Liver (tissue), 9 donors: ENCODE data around the gene KIT. TPM values are rescaled to one million over a fixed set of nuclear protein-coding genes. Genes with fewer than 3 reads are reported as not detected.

Experiments used
- DNase-seq: peaks from one replicate; pipeline ENCODE4 v3.0.0-alpha.2; 2017; ENCODE audit warnings: low spot score
- H3K27ac ChIP-seq, 2 donors: one replicate each; pipeline ENCODE4 v1.7.0; 2013; ENCODE audit warnings: inconsistent platforms in 2 of 2, low read length in 2 of 2, control low read depth in 1 of 2, low read depth in 1 of 2, mild to moderate bottlenecking in 1 of 2
- H3K27me3 ChIP-seq, 4 donors: one replicate each; pipeline versions ENCODE4 v1.6.1 to v1.7.0; 2013; ENCODE audit warnings: low read length in 3 of 4, inconsistent platforms in 1 of 4, mild to moderate bottlenecking in 1 of 4, moderate library complexity in 1 of 4; ENCODE audit not compliant: control insufficient read depth in 4 of 4, insufficient read depth in 4 of 4
- H3K36me3 ChIP-seq, 4 donors: one replicate each; pipeline versions ENCODE4 v1.6.1 to v1.7.0; 2013; ENCODE audit warnings: low read length in 3 of 4, mild to moderate bottlenecking in 3 of 4, low read depth in 1 of 4, moderate library complexity in 1 of 4; ENCODE audit not compliant: control insufficient read depth in 4 of 4, insufficient read depth in 3 of 4
- H3K4me1 ChIP-seq, 4 donors: one replicate each; pipeline versions ENCODE4 v1.6.1 to v1.7.0; 2013; ENCODE audit warnings: low read length in 3 of 4, mild to moderate bottlenecking in 3 of 4, moderate library complexity in 1 of 4; ENCODE audit not compliant: control insufficient read depth in 4 of 4, insufficient read depth in 4 of 4
- H3K4me3 ChIP-seq, 3 donors: one replicate each; pipeline versions ENCODE4 v1.6.1 to v1.7.0; 2013; ENCODE audit warnings: low read length in 3 of 3, control low read depth in 1 of 3, low read depth in 1 of 3, mild to moderate bottlenecking in 1 of 3
- H3K9ac ChIP-seq, 2 donors: one replicate each; pipeline ENCODE4 v1.7.0; 2013; ENCODE audit warnings: low read length in 2 of 2, mild to moderate bottlenecking in 2 of 2, moderate library complexity in 2 of 2, control low read depth in 1 of 2, low read depth in 1 of 2
- H3K9me3 ChIP-seq, 4 donors: one replicate each; pipeline versions ENCODE4 v1.6.1 to v1.7.0; 2013; ENCODE audit warnings: low read length in 3 of 4; ENCODE audit not compliant: control insufficient read depth in 4 of 4
- ATF3 ChIP-seq: IDR thresholded peaks from 2 replicates; pipeline ENCODE4 v1.6.1; 2016; ENCODE audit warnings: antibody characterized with exemption
- CTCF ChIP-seq: fragments of 150-350 bp; IDR thresholded peaks from 2 replicates; pipeline ENCODE4 v1.5.1; 2017; ENCODE audit warnings: improper control_type of control experiment, low read depth, low read length; ENCODE audit not compliant: missing input control
- EGR1 ChIP-seq, 2 donors: IDR thresholded peaks; 2 replicates each; pipeline ENCODE4 v1.6.1; 2016 to 2018; ENCODE audit warnings: antibody characterized with exemption in 2 of 2, low read depth in 2 of 2
- FOXA1 ChIP-seq: IDR thresholded peaks from 2 replicates; pipeline ENCODE4 v1.6.1; 2016; ENCODE audit warnings: antibody characterized with exemption
- FOXA2 ChIP-seq: IDR thresholded peaks from 2 replicates; pipeline ENCODE4 v1.6.1; 2016; ENCODE audit warnings: antibody characterized with exemption
- GABPA ChIP-seq, 2 donors: IDR thresholded peaks in 1 of 2; conservative IDR thresholded peaks in 1 of 2; 2 replicates each; pipeline ENCODE4 v1.6.1; 2016; ENCODE audit warnings: antibody characterized with exemption in 2 of 2, mild to moderate bottlenecking in 1 of 2, moderate library complexity in 1 of 2
- HNF4A ChIP-seq, 2 donors: conservative IDR thresholded peaks; 2 replicates each; pipeline ENCODE4 v1.6.1; 2016; ENCODE audit warnings: antibody characterized with exemption in 2 of 2, mild to moderate bottlenecking in 2 of 2
- HNF4G ChIP-seq: IDR thresholded peaks from 2 replicates; pipeline ENCODE4 v1.6.1; 2016; ENCODE audit warnings: antibody characterized with exemption
- JUND ChIP-seq, 2 donors: IDR thresholded peaks; 2 replicates each; pipeline ENCODE4 v1.6.1; 2016; ENCODE audit warnings: antibody characterized with exemption in 2 of 2
- MAX ChIP-seq: IDR thresholded peaks from 2 replicates; pipeline ENCODE4 v1.6.1; 2016; ENCODE audit warnings: antibody characterized with exemption
- NR2F2 ChIP-seq: IDR thresholded peaks from 2 replicates; pipeline ENCODE4 v1.6.1; 2016; ENCODE audit warnings: antibody characterized with exemption
- RAD21 ChIP-seq, 2 donors: IDR thresholded peaks; 2 replicates each; pipeline ENCODE4 v1.6.1; 2016; ENCODE audit warnings: antibody characterized with exemption in 2 of 2, mild to moderate bottlenecking in 2 of 2
- REST ChIP-seq: IDR thresholded peaks from 2 replicates; pipeline ENCODE4 v1.6.1; 2016; ENCODE audit warnings: antibody characterized with exemption, mild to moderate bottlenecking
- RXRA ChIP-seq, 2 donors: IDR thresholded peaks; 2 replicates each; pipeline ENCODE4 v1.6.1; 2017 to 2018; ENCODE audit warnings: antibody characterized with exemption in 2 of 2, mild to moderate bottlenecking in 1 of 2
- SP1 ChIP-seq: IDR thresholded peaks from 2 replicates; pipeline ENCODE4 v1.6.1; 2018; ENCODE audit warnings: antibody characterized with exemption, mild to moderate bottlenecking
- TAF1 ChIP-seq: conservative IDR thresholded peaks from 2 replicates; pipeline ENCODE4 v1.6.1; 2016; ENCODE audit warnings: antibody characterized with exemption, mild to moderate bottlenecking
- YY1 ChIP-seq: IDR thresholded peaks from 2 replicates; pipeline ENCODE4 v1.6.1; 2016; ENCODE audit warnings: antibody characterized with exemption, mild to moderate bottlenecking
- ZBTB33 ChIP-seq: IDR thresholded peaks from 2 replicates; pipeline ENCODE4 v1.6.1; 2016; ENCODE audit warnings: antibody characterized with exemption
- WGBS: extraction: QIAGEN DNeasy Blood & Tissue Kit; methylation state at CpG from one replicate; pipeline ENCODE4 v1.1.7; 2013; 5-methylcytosine and 5-hydroxymethylcytosine counted together
- polyA plus RNA-seq, 2 donors: library from polyadenylated mRNA; stranded (reverse) in 1 of 2; unstranded in 1 of 2; fragments of 200-250 nt in 1 of 2; fragments of >200 nt in 1 of 2; fragmentation: Nextera tagmentation in 1 of 2; extraction: Ambion mirVana in 1 of 2; gene quantifications; one replicate each; pipeline versions ENCODE4 v1.2.1 to v1.2.3, GENCODE V29; 2013 to 2015
- total RNA-seq, 2 donors: library from RNA; depleted of rRNA; stranded (reverse); fragments of >200 nt; gene quantifications; one replicate each; pipeline ENCODE4 v1.2.3, GENCODE V29; 2014
- donor health status: healthy.
- donor health status: healthy.
- donor health status: healthy.
- donor health status: healthy.
- donor health status: healthy.

Gene KIT
- total and polyA plus RNA-seq, 4 donors, result 0.06 to 5.5 (median 0.96) TPM

- no peaks in the 10 kb centered on the region for H3K4me1 ChIP-seq
- DNase-seq, result no peak
- no peaks in the 10 kb centered on the region for H3K9me3 ChIP-seq
- H3K4me3 ChIP-seq, result no peak overlapping the region
- H3K9ac ChIP-seq, result no peak overlapping the region
- no peaks in the 10 kb centered on the region for H3K27me3 ChIP-seq
- WGBS, result 87% methylated on average over 3 of the region's 3 CpGs
- TF ChIP-seq JUND (IDR thresholded peaks at IDR 0.05) (no peak), HNF4A (conservative IDR thresholded peaks at IDR 0.05) (no peak), TAF1 (no peak), ZBTB33 (no peak), EGR1 (IDR thresholded peaks at IDR 0.05; ENCODE audit: low read depth in 2 of 2) (no peak), MAX (no peak), SP1 (no peak), REST (no peak), FOXA1 (no peak), NR2F2 (no peak)
- H3K27ac ChIP-seq, result no peak overlapping the region
- no peaks in the 10 kb centered on the region for H3K36me3 ChIP-seq
These were observed 72.8 kb downstream of the KIT start for GRCh38 chr4:54730581-54730980.

- TF ChIP-seq RXRA (IDR thresholded peaks at IDR 0.05) (no peak), YY1 (no peak), HNF4G (no peak), RAD21 (IDR thresholded peaks at IDR 0.05) (no peak), MAX (no peak), FOXA2 (no peak), ATF3 (no peak), JUND (IDR thresholded peaks at IDR 0.05) (no peak), CTCF (no peak), NR2F2 (no peak), GABPA (IDR thresholded peaks at IDR 0.05 in 1 of 2, conservative IDR thresholded peaks at IDR 0.05 in 1 of 2) (no peak), HNF4A (conservative IDR thresholded peaks at IDR 0.05) (no peak), TAF1 (no peak), REST (no peak), EGR1 (IDR thresholded peaks at IDR 0.05; ENCODE audit: low read depth in 2 of 2) (no peak)
- H3K27me3 ChIP-seq, result no peaks in the 10 kb centered on the region
- no peak for DNase-seq
- H3K27ac ChIP-seq, result no peak overlapping the region
- WGBS, result 79% methylated on average over 3 of the region's 3 CpGs
- H3K36me3 ChIP-seq, result no peaks in the 10 kb centered on the region
- no peaks in the 10 kb centered on the region for H3K9me3 ChIP-seq
- no peak overlapping the region for H3K4me3 ChIP-seq
- H3K9ac ChIP-seq, result no peak overlapping the region
- no peaks in the 10 kb centered on the region for H3K4me1 ChIP-seq
These were observed 73.8 kb downstream of the KIT start for GRCh38 chr4:54731552-54731951.
